ENCODE measurements around the gene NPTXR. TPM values are rescaled to one million over a fixed set of nuclear protein-coding genes. Genes with fewer than 3 reads are reported as not detected.

NPTXR gene
- polyA plus RNA-seq, 1 of the 3 experiments (the other 2 are of a cell fraction): 1.2 TPM

DNA sequence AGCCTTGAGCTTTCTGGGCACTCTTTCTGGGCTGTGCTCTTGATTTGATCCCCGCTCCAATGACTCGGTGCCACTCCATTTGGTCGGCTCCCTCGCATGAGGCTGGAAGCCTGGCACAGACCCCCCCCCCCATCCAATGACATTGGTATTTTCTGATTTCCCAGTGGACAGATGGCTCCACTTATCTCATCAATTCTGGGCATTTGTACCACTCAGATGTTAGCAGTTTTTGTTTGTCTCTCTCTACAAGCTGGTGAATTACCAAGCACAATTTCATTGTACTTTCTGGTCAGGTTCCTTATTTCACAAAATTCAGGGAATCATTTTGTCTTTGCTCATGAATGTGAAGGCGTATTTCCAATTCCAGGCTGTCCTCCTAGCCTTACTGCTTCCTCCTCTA is 59.0 kb downstream of the NPTXR start:
- CTCF ChIA-PET: interaction anchor here (0.7 to 7.7 kb wide), 3 partner anchors 16 to 85 kb away, joined by 3 to 47 read pairs (median 10); no protein-coding TSS in a partner anchor
- Histone ChIP-seq H3K27me3 (ENCODE audit: insufficient read depth) (no peaks in the 10 kb centered on the region), H2AFZ (ENCODE audit: low read depth) (no peak overlapping the region), H3K27ac (ENCODE audit: low read depth in 2 of 2, low read length in 1 of 2) (no peak overlapping the region), H3K9me2 (no peaks in the 10 kb centered on the region), H3K4me1 (ENCODE audit: control insufficient read depth in 1 of 2, insufficient read depth in 2 of 2, low read depth in 1 of 2, low read length in 1 of 2) (peaks cover 20 to 43% of the 10 kb centered on the region in 2 experiments; a peak in 3 of 4 replicates), H3K79me2 (ENCODE audit: insufficient read depth) (no peaks in the 10 kb centered on the region), H3K4me3 (ENCODE audit: low read depth in 2 of 2, low read length in 1 of 2) (no peak overlapping the region), H3K9ac (no peak overlapping the region), H3K4me2 (no peak overlapping the region), H4K20me1 (ENCODE audit: insufficient read depth) (no peaks in the 10 kb centered on the region), H3K9me3 (no peaks in the 10 kb centered on the region), H3K36me3 (replicated peaks in 1 of 2; ENCODE audit: control insufficient read depth in 1 of 2, insufficient read depth in 2 of 2, low read length in 1 of 2) (no peaks in the 10 kb centered on the region), H3F3A (replicated peaks; ENCODE audit: insufficient read depth) (peaks cover 3% of the 10 kb centered on the region)
- DNase-seq: no peak
- TF ChIP-seq TAF1 (IDR thresholded peaks at IDR 0.05; ENCODE audit: borderline replicate concordance, low read depth, low read length): no peak
- no peak for TF ChIP-seq GATA2 (CRISPR knock-in tag; IDR thresholded peaks at IDR 0.05)
- no peak for TF ChIP-seq CHD2 (IDR thresholded peaks at IDR 0.05; ENCODE audit: low read length, partially characterized antibody)
- no peak for TF ChIP-seq TEAD4 (IDR thresholded peaks at IDR 0.05; ENCODE audit: borderline replicate concordance, insufficient read depth)
- TF ChIP-seq, protein P1, sequence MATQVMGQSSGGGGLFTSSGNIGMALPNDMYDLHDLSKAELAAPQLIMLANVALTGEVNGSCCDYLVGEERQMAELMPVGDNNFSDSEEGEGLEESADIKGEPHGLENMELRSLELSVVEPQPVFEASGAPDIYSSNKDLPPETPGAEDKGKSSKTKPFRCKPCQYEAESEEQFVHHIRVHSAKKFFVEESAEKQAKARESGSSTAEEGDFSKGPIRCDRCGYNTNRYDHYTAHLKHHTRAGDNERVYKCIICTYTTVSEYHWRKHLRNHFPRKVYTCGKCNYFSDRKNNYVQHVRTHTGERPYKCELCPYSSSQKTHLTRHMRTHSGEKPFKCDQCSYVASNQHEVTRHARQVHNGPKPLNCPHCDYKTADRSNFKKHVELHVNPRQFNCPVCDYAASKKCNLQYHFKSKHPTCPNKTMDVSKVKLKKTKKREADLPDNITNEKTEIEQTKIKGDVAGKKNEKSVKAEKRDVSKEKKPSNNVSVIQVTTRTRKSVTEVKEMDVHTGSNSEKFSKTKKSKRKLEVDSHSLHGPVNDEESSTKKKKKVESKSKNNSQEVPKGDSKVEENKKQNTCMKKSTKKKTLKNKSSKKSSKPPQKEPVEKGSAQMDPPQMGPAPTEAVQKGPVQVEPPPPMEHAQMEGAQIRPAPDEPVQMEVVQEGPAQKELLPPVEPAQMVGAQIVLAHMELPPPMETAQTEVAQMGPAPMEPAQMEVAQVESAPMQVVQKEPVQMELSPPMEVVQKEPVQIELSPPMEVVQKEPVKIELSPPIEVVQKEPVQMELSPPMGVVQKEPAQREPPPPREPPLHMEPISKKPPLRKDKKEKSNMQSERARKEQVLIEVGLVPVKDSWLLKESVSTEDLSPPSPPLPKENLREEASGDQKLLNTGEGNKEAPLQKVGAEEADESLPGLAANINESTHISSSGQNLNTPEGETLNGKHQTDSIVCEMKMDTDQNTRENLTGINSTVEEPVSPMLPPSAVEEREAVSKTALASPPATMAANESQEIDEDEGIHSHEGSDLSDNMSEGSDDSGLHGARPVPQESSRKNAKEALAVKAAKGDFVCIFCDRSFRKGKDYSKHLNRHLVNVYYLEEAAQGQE (IDR thresholded peaks at IDR 0.05; ENCODE audit: low read depth, low read length): no peak
- TF ChIP-seq EP300 (IDR thresholded peaks at IDR 0.05; ENCODE audit: borderline replicate concordance in 1 of 2, low read depth in 1 of 2, low read length in 1 of 2): no peak
- TF ChIP-seq SIN3A (IDR thresholded peaks at IDR 0.05; ENCODE audit: borderline replicate concordance, low read depth, low read length): no peak
- TF ChIP-seq, protein P2, sequence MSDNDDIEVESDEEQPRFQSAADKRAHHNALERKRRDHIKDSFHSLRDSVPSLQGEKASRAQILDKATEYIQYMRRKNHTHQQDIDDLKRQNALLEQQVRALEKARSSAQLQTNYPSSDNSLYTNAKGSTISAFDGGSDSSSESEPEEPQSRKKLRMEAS (IDR thresholded peaks at IDR 0.05; ENCODE audit: low read depth): no peak
- no peak for TF ChIP-seq SMC3 (IDR thresholded peaks at IDR 0.05; ENCODE audit: low read depth, low read length)
- TF ChIP-seq YY1 (IDR thresholded peaks at IDR 0.05; ENCODE audit: low read depth): no peak
- TF ChIP-seq TCF12 (IDR thresholded peaks at IDR 0.05): no peak
- TF ChIP-seq, protein P3, sequence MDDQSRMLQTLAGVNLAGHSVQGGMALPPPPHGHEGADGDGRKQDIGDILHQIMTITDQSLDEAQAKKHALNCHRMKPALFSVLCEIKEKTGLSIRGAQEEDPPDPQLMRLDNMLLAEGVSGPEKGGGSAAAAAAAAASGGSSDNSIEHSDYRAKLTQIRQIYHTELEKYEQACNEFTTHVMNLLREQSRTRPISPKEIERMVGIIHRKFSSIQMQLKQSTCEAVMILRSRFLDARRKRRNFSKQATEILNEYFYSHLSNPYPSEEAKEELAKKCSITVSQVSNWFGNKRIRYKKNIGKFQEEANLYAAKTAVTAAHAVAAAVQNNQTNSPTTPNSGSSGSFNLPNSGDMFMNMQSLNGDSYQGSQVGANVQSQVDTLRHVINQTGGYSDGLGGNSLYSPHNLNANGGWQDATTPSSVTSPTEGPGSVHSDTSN (IDR thresholded peaks at IDR 0.05): no peak
- TF ChIP-seq, protein P4, sequence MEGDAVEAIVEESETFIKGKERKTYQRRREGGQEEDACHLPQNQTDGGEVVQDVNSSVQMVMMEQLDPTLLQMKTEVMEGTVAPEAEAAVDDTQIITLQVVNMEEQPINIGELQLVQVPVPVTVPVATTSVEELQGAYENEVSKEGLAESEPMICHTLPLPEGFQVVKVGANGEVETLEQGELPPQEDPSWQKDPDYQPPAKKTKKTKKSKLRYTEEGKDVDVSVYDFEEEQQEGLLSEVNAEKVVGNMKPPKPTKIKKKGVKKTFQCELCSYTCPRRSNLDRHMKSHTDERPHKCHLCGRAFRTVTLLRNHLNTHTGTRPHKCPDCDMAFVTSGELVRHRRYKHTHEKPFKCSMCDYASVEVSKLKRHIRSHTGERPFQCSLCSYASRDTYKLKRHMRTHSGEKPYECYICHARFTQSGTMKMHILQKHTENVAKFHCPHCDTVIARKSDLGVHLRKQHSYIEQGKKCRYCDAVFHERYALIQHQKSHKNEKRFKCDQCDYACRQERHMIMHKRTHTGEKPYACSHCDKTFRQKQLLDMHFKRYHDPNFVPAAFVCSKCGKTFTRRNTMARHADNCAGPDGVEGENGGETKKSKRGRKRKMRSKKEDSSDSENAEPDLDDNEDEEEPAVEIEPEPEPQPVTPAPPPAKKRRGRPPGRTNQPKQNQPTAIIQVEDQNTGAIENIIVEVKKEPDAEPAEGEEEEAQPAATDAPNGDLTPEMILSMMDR (IDR thresholded peaks at IDR 0.05): no peak
- TF ChIP-seq FOXM1 (IDR thresholded peaks at IDR 0.05; ENCODE audit: low read depth): no peak
- TF ChIP-seq NRF1 (IDR thresholded peaks at IDR 0.05; ENCODE audit: low read depth, low read length): no peak
- TF ChIP-seq RCOR1 (IDR thresholded peaks at IDR 0.05; ENCODE audit: low read length): no peak
- TF ChIP-seq RFX5 (IDR thresholded peaks at IDR 0.05; ENCODE audit: low read length): no peak
- no peak for TF ChIP-seq GABPA (IDR thresholded peaks at IDR 0.05; ENCODE audit: low read depth)
- no peak for TF ChIP-seq MEF2A (IDR thresholded peaks at IDR 0.05; ENCODE audit: borderline replicate concordance, low read depth)
- WGBS (ENCODE audit: low lambda C conversion rate): 92% methylated on average over 5 of the region's 5 CpGs
- POLR2A ChIA-PET: no interaction called here

Measured in SK-N-SH (cell line).